ENCODE results near the gene SUPT3H.

The SUPT3H gene

GRCh38 chr6:44804016-44804415 is 573.7 kb downstream of the SUPT3H start:
- no peak overlapping the region for H3K4me3 ChIP-seq (replicated peaks; ENCODE audit: low read depth, low read length)
- DNase-seq (ENCODE audit: extremely low read depth, low read depth) = no peak
- TF ChIP-seq, protein P1, sequence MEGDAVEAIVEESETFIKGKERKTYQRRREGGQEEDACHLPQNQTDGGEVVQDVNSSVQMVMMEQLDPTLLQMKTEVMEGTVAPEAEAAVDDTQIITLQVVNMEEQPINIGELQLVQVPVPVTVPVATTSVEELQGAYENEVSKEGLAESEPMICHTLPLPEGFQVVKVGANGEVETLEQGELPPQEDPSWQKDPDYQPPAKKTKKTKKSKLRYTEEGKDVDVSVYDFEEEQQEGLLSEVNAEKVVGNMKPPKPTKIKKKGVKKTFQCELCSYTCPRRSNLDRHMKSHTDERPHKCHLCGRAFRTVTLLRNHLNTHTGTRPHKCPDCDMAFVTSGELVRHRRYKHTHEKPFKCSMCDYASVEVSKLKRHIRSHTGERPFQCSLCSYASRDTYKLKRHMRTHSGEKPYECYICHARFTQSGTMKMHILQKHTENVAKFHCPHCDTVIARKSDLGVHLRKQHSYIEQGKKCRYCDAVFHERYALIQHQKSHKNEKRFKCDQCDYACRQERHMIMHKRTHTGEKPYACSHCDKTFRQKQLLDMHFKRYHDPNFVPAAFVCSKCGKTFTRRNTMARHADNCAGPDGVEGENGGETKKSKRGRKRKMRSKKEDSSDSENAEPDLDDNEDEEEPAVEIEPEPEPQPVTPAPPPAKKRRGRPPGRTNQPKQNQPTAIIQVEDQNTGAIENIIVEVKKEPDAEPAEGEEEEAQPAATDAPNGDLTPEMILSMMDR (IDR thresholded peaks at IDR 0.05; ENCODE audit: low read depth, low read length, missing control alignments) = no peak

GRCh38 chr6:44800784-44801592 is 576.7 kb downstream of the SUPT3H start:
- no peak for DNase-seq (ENCODE audit: extremely low read depth, low read depth)
- H3K4me3 ChIP-seq (replicated peaks; ENCODE audit: low read depth, low read length) = no peak overlapping the region
- TF ChIP-seq, protein P1 (IDR thresholded peaks at IDR 0.05; ENCODE audit: low read depth, low read length, missing control alignments) = no peak

- TF ChIP-seq, protein P1 (IDR thresholded peaks at IDR 0.05; ENCODE audit: low read depth, low read length, missing control alignments) = no peak
- no peak for DNase-seq (ENCODE audit: extremely low read depth, low read depth)
- no peak overlapping the region for H3K4me3 ChIP-seq (replicated peaks; ENCODE audit: low read depth, low read length)
Observed at GRCh38 chr6:44800171-44800783, 577.5 kb downstream of the SUPT3H start.

DNA sequence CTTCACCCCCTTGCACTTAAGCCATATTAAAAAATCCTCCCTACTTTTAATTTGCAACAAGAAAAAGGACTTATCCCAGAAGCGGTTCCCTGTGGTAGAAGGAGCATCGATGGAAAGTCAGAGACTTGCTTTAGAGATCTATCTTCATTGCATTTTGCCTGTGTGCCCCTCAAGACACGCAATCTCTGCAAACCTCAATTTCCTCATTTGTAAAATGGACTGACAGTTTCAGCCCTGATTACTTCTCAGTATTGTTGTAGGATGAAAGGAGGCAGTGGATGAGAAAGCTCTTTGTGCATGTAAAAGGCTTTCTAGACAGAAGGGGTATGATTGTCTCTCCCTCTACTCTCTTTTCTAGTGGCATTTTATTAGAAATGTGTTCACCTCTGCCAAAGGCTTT is 580.0 kb downstream of the SUPT3H start:
- H3K4me3 ChIP-seq (replicated peaks; ENCODE audit: low read depth, low read length) = no peak overlapping the region
- TF ChIP-seq, protein P1 (IDR thresholded peaks at IDR 0.05; ENCODE audit: low read depth, low read length, missing control alignments) = no peak
- no peak for DNase-seq (ENCODE audit: extremely low read depth, low read depth)

- H3K4me3 ChIP-seq (replicated peaks; ENCODE audit: low read depth, low read length) = no peak overlapping the region
- no peak for DNase-seq (ENCODE audit: extremely low read depth, low read depth)
- TF ChIP-seq, protein P1 (IDR thresholded peaks at IDR 0.05; ENCODE audit: low read depth, low read length, missing control alignments) = no peak
Observed at GRCh38 chr6:44795326-44795725, 582.4 kb downstream of the SUPT3H start.

- TF ChIP-seq, protein P1 (IDR thresholded peaks at IDR 0.05; ENCODE audit: low read depth, low read length, missing control alignments) = no peak
- no peak overlapping the region for H3K4me3 ChIP-seq (replicated peaks; ENCODE audit: low read depth, low read length)
- no peak for DNase-seq (ENCODE audit: extremely low read depth, low read depth)
Observed at GRCh38 chr6:44789806-44790205, 587.9 kb downstream of the SUPT3H start.
